T-helper 2 cell (primary cell): ENCODE data around the gene IPMK.
"Not testable (repeated sequence)": the region's sequence is repeated elsewhere in the genome, so short reads cannot be mapped to it uniquely, and the experiment has no call there.

Experiments
- DNase-seq, 5 experiments: peaks; one replicate each; pipeline versions ENCODE4 v3.0.0 to v3.0.0-alpha.2; 2012 to 2022

Gene IPMK

DNA sequence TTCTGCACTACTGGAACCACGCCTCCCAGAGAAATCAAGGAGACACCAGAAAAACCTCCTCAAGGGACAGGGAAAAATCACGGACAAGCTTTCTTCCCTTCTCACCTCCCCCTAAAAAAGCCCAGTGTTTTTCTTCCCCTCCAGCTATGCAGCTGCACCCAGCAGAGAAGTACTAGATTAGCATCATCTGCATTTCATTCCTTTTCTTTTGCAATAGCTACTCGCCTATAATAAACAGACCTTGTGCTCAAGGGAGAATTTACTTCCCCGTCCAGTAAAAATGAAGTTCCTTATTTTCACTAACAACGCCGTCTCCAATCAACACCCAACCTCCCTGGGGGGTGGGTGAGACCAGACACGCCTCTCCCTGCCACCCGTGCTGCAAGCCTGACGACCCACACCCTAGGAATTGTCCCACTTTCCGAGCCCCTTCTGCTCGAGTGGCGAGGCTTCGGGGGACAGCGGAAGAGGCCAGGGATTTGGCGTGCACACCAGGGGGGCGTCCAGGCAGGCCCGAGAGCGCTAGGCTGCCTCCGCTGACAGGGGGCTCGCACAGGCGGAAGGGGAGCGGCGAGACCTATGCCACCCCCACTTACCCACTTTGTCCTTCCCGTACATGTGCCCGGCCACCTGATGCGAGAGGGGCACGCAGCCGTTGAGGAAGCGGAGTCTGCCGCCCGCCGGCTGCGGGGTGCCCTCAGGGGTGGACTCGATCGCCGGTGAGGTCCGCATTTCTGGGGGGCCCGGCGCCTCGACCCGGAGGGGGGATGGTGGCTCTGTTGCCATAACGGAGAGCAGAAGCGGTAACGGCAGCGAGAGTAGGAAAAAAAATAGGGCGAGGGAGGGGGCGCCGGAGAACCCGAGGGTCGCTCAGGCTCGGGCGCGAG, 625 bp downstream of the IPMK start:
- DNase-seq = peak; percentile 1 to 56 (median 33)

DNA sequence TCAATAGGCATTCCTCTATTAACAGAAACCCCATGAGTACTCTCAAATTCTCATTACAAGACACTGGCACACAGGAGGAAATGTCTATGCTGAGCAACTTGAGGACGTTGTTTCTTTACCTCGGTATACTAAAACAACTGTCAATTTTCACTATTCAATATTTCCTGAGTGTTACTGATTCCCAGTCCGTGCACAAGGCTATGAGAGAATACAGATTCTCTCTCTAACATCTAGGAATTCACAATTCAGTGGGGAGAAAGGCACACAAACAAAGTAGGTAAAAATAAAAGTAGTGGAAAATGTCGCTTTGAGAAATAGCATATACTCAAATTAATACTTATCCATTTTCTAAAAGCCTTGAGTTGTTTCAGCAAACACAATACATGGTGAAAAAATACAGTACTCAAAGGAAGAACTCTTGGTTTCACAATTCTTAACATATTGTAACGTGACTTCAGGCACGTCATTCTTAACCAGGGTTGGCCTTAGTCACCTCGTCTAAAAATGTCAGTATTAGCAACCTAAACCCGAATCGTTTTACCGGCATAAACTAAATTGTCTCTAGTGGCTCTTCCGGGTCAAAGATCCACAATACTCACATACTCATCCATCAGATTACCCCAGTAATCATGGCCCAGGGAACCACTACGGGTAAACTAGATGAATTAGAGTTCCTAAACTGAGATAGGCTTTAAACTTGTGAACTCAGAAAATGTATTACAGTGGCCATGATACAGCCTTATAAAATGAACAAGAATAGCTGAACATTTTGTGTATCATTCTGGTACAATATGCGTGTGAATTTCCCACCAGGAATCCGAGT, 1.5 kb downstream of the IPMK start:
- peak in 2 of 5 experiments; percentile 29 to 82 for DNase-seq

DNA sequence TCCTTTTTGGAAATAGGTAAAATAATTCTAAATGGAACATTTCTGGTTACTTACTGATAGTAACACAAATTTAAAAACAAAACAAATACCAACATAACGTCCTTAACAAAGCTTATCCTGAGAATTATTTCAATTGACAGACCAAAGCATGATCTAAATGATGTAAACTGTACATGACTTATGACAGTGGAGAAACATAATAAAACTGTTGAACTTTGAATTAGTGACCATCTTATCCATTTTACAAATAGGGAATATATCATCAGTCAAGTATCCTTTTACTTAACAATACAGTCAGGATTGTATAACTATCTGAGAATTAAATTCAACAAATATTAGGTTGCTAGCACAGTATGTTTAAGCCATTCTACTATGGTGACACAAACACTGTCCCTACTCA, 2.4 kb downstream of the IPMK start:
- no peak for DNase-seq

DNA sequence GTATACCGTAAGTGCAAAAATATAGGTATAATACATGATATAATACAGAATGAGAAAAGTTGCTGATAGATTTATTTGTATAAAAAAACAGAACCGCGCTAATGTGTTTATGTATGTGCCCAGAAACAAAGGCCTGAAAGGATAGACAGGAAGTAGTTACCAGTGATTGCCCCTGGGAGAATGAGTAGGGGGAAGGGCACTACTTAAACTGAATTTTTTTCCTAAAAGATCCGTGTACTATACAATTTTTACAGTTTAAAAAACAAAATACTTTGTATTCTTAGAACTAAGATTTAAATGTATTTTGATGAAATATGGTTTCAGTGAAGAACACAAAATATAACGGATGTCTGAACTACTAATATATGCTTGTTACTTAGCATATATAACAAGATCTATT, 2.9 kb downstream of the IPMK start:
- no peak for DNase-seq

DNA sequence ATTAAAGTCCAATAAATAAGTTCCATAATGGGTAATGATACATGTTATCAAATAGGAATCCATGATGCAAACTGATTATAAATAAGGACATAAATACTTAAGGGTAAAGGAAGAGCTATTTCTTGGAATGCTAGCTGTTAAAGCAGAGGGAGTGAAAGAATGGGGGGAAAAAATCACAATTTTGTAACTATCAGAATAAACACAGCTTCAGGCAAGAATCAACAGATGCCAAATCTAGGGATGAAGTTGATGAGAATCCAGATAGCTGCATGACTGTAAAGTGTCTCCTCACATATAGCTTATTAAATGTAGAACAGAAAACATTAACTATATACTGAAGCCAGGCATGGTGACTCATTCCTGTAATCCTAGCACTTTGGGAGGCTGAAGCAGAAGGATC, 4.9 kb downstream of the IPMK start:
- no peak for DNase-seq

DNA sequence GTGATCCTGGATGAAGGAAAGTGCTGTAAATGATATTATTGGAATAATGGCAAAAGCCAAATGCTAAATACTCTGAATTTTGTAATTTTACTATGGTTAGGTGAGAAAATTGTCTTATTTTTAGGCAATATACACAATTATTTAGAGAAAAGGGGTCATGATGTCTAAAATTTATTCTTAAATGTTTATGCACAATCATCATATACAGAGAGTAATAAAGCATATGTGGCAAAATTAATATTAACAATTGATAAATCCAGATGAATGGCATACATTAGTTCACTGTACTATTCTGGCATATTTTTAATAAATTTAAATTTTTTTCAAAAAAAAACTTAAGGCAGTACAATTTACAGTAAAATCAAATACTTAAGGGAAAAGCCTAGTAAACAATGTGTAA, 7.4 kb downstream of the IPMK start:
- DNase-seq = no peak

DNA sequence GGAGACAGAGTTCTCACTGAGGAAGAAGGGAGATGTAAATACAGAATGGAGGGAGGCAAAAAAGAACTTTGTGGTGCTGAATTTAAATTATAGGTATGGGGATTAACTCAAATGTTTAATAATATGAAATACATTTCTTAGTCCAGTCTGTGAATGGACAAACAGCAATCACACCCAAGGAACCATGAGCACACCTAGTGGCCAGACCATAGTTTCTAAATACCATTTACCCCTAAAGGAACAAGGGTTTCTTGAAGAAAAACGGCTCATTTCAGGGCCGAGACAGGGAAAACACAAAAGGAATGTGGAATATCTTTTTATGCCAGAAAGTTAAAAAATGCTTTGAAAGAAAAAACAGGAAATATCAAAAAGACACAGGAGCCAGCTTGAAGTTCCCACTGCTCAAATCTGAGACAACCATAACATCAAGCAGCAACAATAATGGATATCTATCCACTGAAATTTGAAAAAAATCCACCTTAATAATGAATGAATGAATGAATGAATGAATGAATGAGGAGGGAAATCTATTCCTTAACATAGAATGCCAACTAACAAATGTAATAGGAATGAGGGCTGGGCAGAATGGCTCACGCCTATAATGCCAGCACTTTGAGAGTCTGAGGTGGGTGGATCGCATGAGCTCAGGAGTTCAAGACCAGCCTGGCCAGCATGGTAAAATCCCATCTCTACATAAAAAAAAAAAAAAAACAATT, 8.6 kb downstream of the IPMK start:
- no peak for DNase-seq

DNA sequence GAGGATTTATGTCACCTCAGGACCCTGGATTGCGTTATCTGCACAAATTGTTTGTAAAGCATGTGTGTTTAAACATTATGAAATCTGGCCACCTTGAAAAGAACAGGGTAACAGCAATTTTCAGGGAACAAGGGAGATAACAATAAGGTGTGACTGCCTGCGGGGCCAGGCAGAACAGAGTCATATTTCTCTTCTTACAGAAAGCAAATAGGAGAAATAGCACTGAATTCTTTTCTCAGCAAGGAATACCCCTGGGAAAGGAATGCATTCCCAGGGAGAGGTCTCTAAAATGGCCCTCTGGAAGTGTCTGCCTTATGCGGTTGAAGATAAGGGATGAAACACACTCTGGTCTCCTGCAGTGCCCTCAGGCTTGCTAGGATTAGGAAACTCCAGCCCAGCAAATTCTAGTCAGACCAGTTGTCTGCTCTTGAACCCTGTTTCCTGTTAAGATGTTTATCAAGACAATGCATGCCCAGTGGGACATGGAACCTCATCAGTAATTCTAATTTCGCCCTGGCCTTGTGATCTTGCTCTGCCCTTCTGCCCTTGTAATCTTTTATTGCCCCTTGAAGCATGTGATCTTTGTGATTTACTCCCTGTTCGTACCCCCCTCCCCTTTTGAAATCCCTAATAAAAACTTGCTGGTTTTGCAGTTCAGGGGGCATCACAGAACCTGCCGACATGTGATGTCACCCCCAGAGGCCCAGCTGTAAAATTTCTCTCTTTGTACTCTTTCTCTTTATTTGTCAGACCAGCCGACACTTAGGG, 11.5 kb downstream of the IPMK start:
- DNase-seq = not testable (repeated sequence)

DNA sequence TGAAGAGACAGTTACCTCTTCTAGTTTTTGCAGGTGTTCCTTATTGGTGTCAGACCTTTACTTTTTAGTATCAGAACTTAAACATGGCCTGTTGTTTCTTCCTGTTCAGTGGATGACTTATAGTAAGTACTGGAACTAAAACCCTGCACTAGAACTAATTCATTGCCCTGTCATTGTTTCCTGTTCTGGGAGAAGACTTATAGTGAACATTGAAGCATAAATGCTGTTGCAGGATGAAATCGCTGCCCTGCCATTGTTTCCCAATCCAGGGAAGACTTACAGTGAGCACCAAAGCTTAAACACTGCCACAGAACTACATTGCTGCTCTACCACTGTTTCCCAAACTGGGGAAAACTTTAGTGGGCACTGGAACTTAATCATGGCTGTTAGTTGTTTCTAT, 13.1 kb downstream of the IPMK start:
- DNase-seq = no peak

DNA sequence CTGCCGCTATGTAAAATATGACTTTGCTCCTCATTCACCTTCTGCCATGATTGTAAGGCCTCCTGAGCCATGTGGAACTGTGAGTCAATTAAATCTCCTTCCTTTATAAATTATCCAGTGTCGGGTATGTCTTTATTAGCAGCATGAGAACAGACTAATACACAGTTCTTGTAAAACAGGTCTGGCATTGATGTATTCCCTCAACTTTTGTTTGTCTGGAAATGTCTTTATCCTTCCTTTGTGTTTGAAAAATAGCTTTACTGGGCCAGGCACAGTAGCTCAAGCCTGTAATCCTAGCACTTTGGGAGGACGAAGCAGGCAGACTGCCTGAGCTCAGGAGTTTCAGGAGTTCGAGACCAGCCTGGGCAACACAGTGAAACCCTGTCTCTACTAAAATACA, 14.5 kb downstream of the IPMK start:
- DNase-seq = no peak

DNA sequence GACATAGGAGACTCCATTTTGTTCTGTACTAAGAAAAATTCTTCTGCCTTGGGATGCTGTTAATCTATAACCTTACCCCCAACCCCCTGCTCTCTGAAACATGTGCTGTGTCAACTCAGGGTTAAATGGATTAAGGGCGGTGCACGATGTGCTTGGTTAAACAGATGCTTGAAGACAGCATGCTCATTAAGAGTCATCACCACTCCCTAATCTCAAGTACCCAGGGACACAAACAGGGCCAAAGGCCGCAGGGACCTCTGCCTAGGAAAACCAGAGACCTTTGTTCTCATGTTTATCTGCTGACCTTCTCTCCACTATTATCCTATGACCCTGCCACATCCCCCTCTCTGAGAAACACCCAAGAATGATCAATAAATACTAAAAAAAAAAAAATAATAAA, 23.0 kb downstream of the IPMK start:
- not testable (repeated sequence) for DNase-seq

DNA sequence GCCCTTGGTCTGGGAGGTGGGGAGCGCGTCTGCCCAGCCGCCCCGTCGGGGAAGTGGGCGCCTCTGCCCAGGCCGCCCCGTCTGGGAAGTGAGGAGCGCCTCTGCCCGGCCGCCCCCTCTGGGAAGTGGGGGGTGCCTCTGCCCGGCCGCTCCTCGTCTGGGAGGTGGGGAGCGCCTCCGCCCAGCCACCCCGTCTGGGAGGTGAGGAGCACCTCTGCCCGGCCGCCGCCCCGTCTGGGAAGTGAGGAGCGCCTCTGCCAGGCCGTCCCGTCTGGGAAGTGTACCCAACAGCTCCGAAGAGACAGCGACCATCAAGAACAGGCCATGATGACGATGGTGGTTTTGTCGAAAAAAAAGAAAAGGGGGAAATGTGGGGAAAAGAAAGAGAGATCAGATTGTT, 23.5 kb downstream of the IPMK start:
- DNase-seq = not testable (repeated sequence)

DNA sequence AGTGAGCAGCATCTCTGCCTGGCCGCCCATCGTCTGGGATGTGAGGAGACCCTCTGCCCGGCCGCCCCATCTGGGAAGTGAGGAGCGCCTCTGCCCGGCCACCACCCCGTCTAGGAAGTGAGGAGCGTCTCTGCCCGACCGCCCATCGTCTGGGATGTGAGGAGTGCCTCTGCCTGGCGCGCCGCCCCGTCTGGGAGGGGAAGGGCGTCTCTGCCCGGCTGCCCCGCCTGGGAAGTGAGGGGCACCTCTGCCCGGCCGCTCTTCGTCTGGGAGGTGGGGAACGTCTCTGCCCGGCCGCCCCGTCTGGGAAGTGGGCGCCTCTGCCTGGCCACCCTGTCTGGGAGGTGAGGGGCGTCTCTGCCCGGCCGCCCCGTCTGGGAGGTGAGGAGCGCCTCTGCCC, 23.9 kb downstream of the IPMK start:
- DNase-seq = not testable (repeated sequence)

DNA sequence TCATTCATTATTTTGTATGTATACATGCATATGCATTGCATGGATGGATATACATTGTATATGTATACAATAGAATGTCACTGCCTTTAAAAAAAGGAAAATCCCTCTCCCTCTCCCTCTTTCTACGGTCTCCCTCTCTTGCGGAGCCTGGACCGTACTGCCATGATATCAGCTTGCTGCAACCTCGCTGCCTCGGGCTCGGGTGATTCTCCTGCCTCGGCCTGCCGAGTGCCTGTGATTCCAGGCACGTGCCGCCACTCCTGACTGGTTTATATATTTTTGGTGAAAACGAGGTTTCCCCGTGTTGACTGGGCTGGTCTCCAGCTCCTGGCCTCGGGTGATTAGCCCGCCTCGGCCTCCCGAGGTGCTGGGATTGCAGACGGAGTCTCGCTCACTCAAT, 24.4 kb downstream of the IPMK start:
- no peak for DNase-seq

DNA sequence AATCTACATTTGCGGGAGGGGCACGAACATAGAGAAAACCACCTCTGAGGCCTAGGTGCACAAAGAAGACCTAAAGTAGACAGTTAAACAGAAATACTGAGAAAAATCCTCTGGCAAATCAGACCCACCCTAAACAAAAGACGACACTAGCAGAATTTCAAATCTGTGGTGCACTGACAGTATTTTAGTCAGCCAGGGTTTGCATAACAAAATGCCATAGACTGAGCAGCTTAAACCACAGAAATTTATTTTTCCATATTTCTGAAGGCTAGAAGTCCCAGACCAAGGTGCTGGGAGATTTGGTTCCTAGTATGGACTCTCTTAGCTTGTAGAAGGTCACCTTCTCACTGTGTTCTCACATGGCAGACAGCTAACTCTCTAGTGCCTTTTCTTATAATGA, 26.3 kb downstream of the IPMK start:
- no peak for DNase-seq

DNA sequence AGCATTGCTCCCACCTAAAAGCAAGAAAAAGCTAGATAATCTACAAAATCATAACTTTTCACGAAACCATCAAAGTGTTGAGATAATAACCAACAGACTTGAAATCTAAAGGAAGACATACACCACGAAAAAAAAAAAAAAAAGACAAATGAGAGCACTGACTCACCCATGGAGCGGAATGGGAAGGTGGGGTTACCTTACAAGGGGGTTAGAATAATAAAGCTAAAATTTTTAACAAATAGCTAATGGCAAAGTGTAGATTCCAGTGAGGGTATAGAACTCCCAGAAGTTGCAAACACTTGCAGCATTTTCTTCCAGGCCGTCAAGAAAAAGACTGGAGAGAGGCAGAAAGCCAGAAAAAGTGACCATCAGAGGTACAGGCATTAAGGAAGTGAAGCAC, 27.2 kb downstream of the IPMK start:
- no peak for DNase-seq

DNA sequence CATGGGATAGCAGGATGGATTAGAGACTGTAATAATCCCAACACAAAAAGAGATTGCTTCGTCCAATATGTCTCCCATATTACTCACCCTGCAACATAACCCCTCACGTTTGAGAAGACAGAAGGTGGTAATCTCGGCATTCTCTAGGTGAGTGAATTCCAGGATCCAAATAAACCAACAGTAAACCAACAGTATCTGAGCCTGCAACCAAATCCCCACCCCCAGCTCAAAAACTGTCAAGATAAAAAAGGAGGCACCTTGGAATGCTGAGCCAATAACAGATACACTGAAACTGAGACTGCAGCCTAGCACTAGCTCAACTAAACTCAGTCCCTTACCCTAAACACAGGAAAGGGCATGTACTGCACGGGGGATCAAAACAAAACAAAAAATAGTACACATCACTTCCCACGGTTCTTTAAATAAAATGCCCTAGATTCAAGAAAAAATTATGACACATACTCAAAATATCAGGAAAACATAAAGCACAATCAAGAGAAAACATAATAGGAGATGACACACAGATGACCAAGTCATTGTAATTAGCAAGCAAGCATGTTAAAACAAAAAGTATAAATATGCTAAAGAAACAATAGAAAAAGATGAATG, 28.0 kb downstream of the IPMK start:
- no peak for DNase-seq

DNA sequence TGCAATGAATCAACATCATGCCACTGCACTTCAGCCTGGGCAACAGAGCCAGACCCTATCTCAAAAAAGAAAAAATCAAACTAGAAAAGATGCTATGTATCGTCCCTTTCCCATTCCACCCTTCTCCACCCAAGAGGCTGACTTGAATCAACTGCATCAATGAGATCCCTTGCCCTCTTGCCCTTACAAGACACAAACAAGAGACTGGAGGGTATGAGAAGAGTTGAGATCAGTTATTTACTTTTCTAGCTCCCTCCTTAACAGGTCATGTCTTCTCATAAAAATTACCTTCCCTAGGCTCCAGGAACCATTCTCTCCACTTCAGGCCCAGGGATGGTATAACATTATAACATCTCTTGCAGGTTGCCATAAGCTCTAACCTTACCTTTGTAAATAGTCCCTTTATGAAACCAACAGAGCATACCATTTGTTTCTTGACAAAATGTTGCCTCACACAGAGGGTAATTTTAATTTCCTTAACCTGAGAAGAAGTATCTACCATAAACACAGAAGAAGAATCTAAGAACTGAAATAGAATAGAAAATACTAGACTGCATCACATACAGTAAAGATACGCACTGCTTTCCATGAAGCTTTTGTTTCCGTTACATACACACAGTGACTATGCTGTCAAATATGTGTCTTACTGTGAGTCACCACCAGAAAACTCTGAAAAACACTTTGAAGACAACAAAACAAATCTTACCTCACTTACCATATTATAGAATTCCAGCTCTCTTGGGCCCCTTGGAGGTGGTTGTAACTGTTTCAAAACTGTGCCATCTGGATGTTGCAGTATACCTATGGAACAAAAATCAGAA, 30.5 kb downstream of the IPMK start:
- DNase-seq = no peak

DNA sequence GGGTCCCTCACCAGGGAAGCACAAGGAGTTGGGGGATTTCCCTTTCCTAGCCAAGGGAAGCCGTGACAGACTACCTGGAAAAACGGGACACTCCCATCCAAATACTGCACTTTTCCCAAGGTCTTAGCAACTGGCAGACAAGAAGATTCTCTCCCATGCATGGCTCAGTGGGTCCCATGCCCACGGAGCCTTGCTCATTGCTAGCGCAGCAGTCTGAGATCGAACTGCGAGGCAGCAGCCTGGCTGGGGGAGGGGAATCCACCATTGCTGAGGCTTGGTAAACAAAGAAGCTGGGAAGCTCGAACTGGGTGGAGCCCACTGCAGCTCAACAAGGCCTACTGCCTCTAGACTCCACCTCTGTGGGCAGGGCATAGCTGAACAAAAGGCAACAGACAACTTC, 37.8 kb downstream of the IPMK start:
- DNase-seq = not testable (repeated sequence)

DNA sequence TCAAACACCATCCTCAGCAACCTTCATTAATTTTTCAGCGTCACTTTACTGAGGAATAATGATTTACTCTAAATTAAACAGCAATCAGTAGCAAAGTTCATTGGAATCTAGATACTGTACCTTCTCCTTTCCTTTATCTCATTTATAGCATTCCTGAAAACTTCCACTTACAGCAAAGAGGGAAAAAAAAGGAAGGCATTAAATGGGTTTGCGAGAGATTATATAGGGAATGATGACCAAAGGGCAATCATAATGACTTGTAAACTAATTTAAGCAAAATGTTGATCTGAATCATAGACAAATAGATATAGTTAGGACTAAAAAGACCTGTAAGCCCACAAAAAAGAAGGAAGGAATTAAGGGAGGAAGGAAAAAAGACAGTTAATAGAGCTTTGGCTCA, 42.0 kb downstream of the IPMK start:
- no peak for DNase-seq

DNA sequence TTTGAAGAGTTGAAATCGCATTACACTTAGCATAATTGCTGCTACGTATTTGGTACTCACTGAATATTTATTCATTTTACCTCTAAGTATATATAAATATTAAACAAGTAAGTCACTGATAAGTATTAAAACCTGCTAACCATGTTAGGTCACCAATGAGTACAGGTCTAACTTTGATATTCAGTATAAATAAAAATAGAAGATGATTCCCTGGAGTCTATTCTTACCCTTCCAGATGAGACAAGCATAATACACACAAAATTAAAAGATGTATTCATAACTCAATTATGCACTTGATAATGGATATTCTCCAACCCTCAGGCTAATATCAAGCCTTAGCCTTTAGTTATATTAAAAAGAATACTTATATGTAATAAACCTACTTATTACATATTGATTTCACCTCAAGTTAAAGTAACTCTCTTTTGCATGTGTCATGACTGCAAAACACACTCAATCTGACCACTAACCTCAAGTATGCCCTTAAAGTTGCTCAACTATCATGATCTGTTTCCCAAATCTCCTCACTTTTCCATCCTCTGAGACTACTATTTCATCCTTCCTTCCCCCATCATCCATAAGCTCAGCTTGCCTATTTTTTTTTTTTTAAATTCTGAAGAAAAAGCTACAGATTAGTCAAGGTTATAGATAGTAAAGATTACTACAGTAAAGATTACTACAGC, 46.8 kb downstream of the IPMK start:
- DNase-seq = no peak
